Thyroid gland (tissue), 4 donors: ENCODE results near the gene LGR4.

Experiments
- POLR2A ChIP-seq, 2 donors: fragments of 450-650 bp; IDR thresholded peaks; one replicate each; pipeline ENCODE4 v1.6.1; 2017; ENCODE audit warnings: antibody characterized with exemption in 2 of 2, mild to moderate bottlenecking in 2 of 2, moderate library complexity in 1 of 2
- TF ChIP-seq, protein P1 (sequence below), 6 experiments: fragments of 200-600 bp in 3 of 6; fragments of 450-650 bp in 3 of 6; sonication (generic) in 3 of 6; IDR thresholded peaks; one replicate each; pipeline ENCODE4 v1.5.1; 2016 to 2019; ENCODE audit warnings: antibody characterized with exemption in 6 of 6, mild to moderate bottlenecking in 2 of 6, inconsistent platforms in 1 of 6, moderate library complexity in 1 of 6

DNA sequence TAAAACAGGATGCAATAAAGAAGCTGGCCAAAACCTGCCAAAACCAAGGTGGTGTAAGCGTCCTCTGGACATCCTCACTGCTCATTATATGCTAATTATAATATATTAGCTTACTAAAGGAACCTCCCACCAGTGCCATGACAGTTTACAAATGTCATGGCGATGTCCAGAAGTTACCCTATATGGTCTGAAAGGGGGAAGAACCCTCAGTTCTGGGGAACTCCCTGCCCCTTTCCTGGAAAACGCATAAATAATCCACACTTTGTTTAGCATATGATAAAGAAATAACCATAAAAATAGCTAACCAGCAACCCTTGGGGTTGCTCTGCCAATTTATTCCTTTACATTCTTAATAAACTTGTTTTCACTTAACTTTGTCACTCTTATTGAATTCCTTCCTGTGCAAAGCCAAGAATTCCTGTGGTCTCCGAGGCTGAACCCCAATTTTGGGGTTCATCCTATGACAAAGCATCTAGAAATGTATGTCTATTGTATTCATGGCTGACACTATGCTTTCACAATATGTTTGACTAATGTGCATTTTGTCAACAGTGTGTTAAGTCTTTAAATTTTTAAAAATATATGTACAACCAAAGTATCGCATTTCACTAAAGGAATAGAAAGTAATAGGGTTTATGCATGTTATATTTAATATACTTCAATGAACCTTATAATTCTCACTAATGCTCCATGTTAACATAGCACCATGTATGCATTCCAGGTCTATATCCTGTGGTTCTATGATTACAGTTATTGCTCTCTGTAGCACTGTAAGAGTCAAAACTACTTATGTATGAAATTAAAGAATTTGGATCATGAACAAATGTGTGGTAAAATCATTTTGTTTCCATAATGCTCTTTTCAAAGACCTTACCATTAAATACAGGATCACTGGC, 25.1 kb downstream of the LGR4 start:
- TF ChIP-seq, protein P1, sequence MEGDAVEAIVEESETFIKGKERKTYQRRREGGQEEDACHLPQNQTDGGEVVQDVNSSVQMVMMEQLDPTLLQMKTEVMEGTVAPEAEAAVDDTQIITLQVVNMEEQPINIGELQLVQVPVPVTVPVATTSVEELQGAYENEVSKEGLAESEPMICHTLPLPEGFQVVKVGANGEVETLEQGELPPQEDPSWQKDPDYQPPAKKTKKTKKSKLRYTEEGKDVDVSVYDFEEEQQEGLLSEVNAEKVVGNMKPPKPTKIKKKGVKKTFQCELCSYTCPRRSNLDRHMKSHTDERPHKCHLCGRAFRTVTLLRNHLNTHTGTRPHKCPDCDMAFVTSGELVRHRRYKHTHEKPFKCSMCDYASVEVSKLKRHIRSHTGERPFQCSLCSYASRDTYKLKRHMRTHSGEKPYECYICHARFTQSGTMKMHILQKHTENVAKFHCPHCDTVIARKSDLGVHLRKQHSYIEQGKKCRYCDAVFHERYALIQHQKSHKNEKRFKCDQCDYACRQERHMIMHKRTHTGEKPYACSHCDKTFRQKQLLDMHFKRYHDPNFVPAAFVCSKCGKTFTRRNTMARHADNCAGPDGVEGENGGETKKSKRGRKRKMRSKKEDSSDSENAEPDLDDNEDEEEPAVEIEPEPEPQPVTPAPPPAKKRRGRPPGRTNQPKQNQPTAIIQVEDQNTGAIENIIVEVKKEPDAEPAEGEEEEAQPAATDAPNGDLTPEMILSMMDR (IDR thresholded peaks at IDR 0.05) = no peak
- no peak for TF ChIP-seq POLR2A (IDR thresholded peaks at IDR 0.05)
